Natural killer cell (primary cell): ENCODE data around the gene SMARCD3. TPM values are rescaled to one million over a fixed set of nuclear protein-coding genes. Genes with fewer than 3 reads are reported as not detected.

Source experiments
- ATAC-seq, 3 donors: fragments of 150-1000 bp in 2 of 3; fragments of 200-7000 bp in 1 of 3; cut with Tn5 transposase; 1 replicate in 1 of 3; 2 replicates in 2 of 3; pipeline ENCODE4 v1.10.0; 2021; ENCODE audit warnings: mild to moderate bottlenecking in 2 of 3, moderate library complexity in 2 of 3
- DNase-seq, 2 donors: peaks; one replicate each; pipeline versions ENCODE4 v3.0.0 to v3.0.0-alpha.2; 2013 to 2021; ENCODE audit warnings: mixed read lengths in 1 of 2
- H3K27ac ChIP-seq: one replicate; pipeline ENCODE4 v1.5.1; 2013; ENCODE audit warnings: mild to moderate bottlenecking, low read length
- H3K27me3 ChIP-seq: one replicate; pipeline ENCODE4 v1.6.1; 2013; ENCODE audit warnings: low read length; ENCODE audit not compliant: control insufficient read depth, insufficient read depth
- H3K36me3 ChIP-seq: one replicate; pipeline ENCODE4 v1.6.1; 2013; ENCODE audit warnings: low read length; ENCODE audit not compliant: control insufficient read depth, insufficient read depth
- H3K4me1 ChIP-seq: one replicate; pipeline ENCODE4 v1.6.1; 2013; ENCODE audit warnings: low read length; ENCODE audit not compliant: control insufficient read depth, insufficient read depth
- H3K4me3 ChIP-seq: one replicate; pipeline ENCODE4 v1.5.1; 2013; ENCODE audit warnings: low read length
- H3K9me3 ChIP-seq: one replicate; pipeline ENCODE4 v1.6.1; 2013; ENCODE audit warnings: low read length; ENCODE audit not compliant: control insufficient read depth, insufficient read depth
- H3K27ac Mint-ChIP-seq, 2 donors: one replicate each; pipeline ENCODE4 v1.8.0; 2022; ENCODE audit warnings: mild to moderate bottlenecking in 2 of 2, mixed read lengths in 2 of 2, moderate library complexity in 1 of 2
- H3K27me3 Mint-ChIP-seq, 2 donors: one replicate each; pipeline ENCODE4 v1.8.0; 2022; ENCODE audit warnings: low read depth in 2 of 2, mixed read lengths in 2 of 2
- H3K36me3 Mint-ChIP-seq: one replicate; pipeline ENCODE4 v1.8.0; 2022; ENCODE audit warnings: mixed read lengths
- H3K4me1 Mint-ChIP-seq, 2 donors: one replicate each; pipeline ENCODE4 v1.8.0; 2022; ENCODE audit warnings: mixed read lengths in 2 of 2
- H3K4me3 Mint-ChIP-seq: one replicate; pipeline ENCODE4 v1.8.0; 2022; ENCODE audit warnings: mild to moderate bottlenecking, moderate library complexity, mixed read lengths
- H3K9me3 Mint-ChIP-seq, 2 donors: one replicate each; pipeline ENCODE4 v1.8.0; 2022; ENCODE audit warnings: mixed read lengths in 2 of 2
- CTCF ChIP-seq: fragments of 200-600 bp; IDR thresholded peaks from one replicate; pipeline ENCODE4 v1.8.0; 2022; ENCODE audit warnings: antibody characterized with exemption
- WGBS: methylation state at CpG from one replicate; pipeline ENCODE4 v1.1.7; 2013; ENCODE audit warnings: missing lambda C conversion rate; ENCODE audit not compliant: insufficient coverage; 5-methylcytosine and 5-hydroxymethylcytosine counted together
- intact Hi-C: fragments of 100-400 bp; cut with micrococcal nuclease; formaldehyde crosslinking; loops from one replicate; pipeline ENCODE4 v1.14.2; 2022
- total RNA-seq, 4 donors: library from RNA; stranded (reverse); fragments of 120-200 nt in 1 of 4; gene quantifications; one replicate each; pipeline versions ENCODE4 v1.2.3 to v1.2.4, GENCODE V29; 2013 to 2022

The SMARCD3 gene
- total RNA-seq, 3 donors from 2014 or later (not counting 1 experiment from before 2014, with no cell fraction given), result 3.1 to 8.7 (median 6.5) TPM

- Histone ChIP-seq H3K4me1 (peaks cover 20% of the 10 kb centered on the region), H3K27me3 (no peaks in the 10 kb centered on the region), H3K27ac (no peak overlapping the region), H3K36me3 (no peaks in the 10 kb centered on the region), H3K4me3 (no peak overlapping the region), H3K9me3 (no peaks in the 10 kb centered on the region)
- Mint-ChIP-seq H3K4me1 (peaks cover 20% of the 10 kb centered on the region in 2 donors), H3K9me3 (no peaks in the 10 kb centered on the region), H3K4me3 (no peak overlapping the region), H3K27me3 (peaks cover 0 to 9% of the 10 kb centered on the region in 2 donors), H3K36me3 (no peaks in the 10 kb centered on the region), H3K27ac (no peak overlapping the region)
- DNase-seq, result no peak
- ATAC-seq, result no peak
- intact Hi-C loops, result no loop called here
- 99% methylated on average over 9 of the region's 9 CpGs for WGBS
- no peak for TF ChIP-seq CTCF
Measured at GRCh38 chr7:151202836-151203235, 45.7 kb downstream of the SMARCD3 start.

- Mint-ChIP-seq H3K27ac (no peak overlapping the region), H3K4me1 (peaks cover 9% of the 10 kb centered on the region in 2 donors), H3K9me3 (no peaks in the 10 kb centered on the region), H3K36me3 (no peaks in the 10 kb centered on the region), H3K27me3 (peaks cover 0 to 9% of the 10 kb centered on the region in 2 donors), H3K4me3 (no peak overlapping the region)
- ATAC-seq (no peak), DNase-seq (no peak)
- peaks cover 10% of the 10 kb centered on the region for H3K4me1 ChIP-seq
- intact Hi-C loops, result no loop called here
- H3K27ac ChIP-seq, result no peak overlapping the region
- H3K27me3 ChIP-seq, result no peaks in the 10 kb centered on the region
- no peak overlapping the region for H3K4me3 ChIP-seq
- H3K36me3 ChIP-seq, result no peaks in the 10 kb centered on the region
- WGBS, result 96% methylated on average over 4 of the region's 4 CpGs
- H3K9me3 ChIP-seq, result no peaks in the 10 kb centered on the region
- no peak for TF ChIP-seq CTCF
Measured at GRCh38 chr7:151201751-151202150, 46.7 kb downstream of the SMARCD3 start.

GRCh38 chr7:151201344-151201743 is 47.1 kb downstream of the SMARCD3 start:
- no peaks in the 10 kb centered on the region for H3K36me3 ChIP-seq
- ATAC-seq (no peak), DNase-seq (no peak)
- H3K27ac Mint-ChIP-seq, result no peak overlapping the region
- H3K9me3 ChIP-seq, result no peaks in the 10 kb centered on the region
- no peak for TF ChIP-seq CTCF
- H3K4me3 Mint-ChIP-seq, result no peak overlapping the region
- H3K36me3 Mint-ChIP-seq, result no peaks in the 10 kb centered on the region
- H3K27me3 Mint-ChIP-seq, result peaks cover 0 to 9% of the 10 kb centered on the region in 2 donors
- no peak overlapping the region for H3K27ac ChIP-seq
- peaks cover 5% of the 10 kb centered on the region for H3K4me1 ChIP-seq
- no peaks in the 10 kb centered on the region for H3K27me3 ChIP-seq
- no peaks in the 10 kb centered on the region for H3K9me3 Mint-ChIP-seq
- intact Hi-C loops, result no loop called here
- peaks cover 5% of the 10 kb centered on the region in 2 donors for H3K4me1 Mint-ChIP-seq
- 81% methylated on average over 2 of the region's 3 CpGs for WGBS
- no peak overlapping the region for H3K4me3 ChIP-seq
